Ishikawa (cell line): ENCODE results near the gene HS2ST1.

Source experiments
- CEBPB ChIP-seq: IDR thresholded peaks from 2 replicates; pipeline ENCODE4 v1.6.1; 2012
- CREB1 ChIP-seq: IDR thresholded peaks from 2 replicates; pipeline ENCODE4 v1.6.1; 2012; ENCODE audit warnings: low read depth
- EGR1 ChIP-seq: IDR thresholded peaks from 2 replicates; pipeline ENCODE4 v1.6.1; 2012
- EP300 ChIP-seq: IDR thresholded peaks from 2 replicates; pipeline ENCODE4 v1.6.1; 2012; ENCODE audit warnings: borderline replicate concordance
- FOXM1 ChIP-seq: IDR thresholded peaks from 2 replicates; pipeline ENCODE4 v1.6.1; 2012; ENCODE audit warnings: low read depth, borderline replicate concordance
- MAX ChIP-seq: IDR thresholded peaks from 2 replicates; pipeline ENCODE4 v1.6.1; 2012
- NFIC ChIP-seq: IDR thresholded peaks from 2 replicates; pipeline ENCODE4 v1.6.1; 2012
- RAD21 ChIP-seq: IDR thresholded peaks from 2 replicates; pipeline ENCODE4 v1.6.1; 2012; ENCODE audit warnings: low read depth
- REST ChIP-seq: IDR thresholded peaks from 2 replicates; pipeline ENCODE4 v1.6.1; 2012; ENCODE audit warnings: low read depth, mild to moderate bottlenecking
- TAF1 ChIP-seq: IDR thresholded peaks from 2 replicates; pipeline ENCODE4 v1.6.1; 2012; ENCODE audit warnings: low read depth, mild to moderate bottlenecking
- TCF12 ChIP-seq: IDR thresholded peaks from 2 replicates; pipeline ENCODE4 v1.6.1; 2012; ENCODE audit warnings: low read depth
- TEAD4 ChIP-seq: IDR thresholded peaks from 2 replicates; pipeline ENCODE4 v1.6.1; 2012
- USF1 ChIP-seq: IDR thresholded peaks from 2 replicates; pipeline ENCODE4 v1.6.1; 2012
- YY1 ChIP-seq: IDR thresholded peaks from 2 replicates; pipeline ENCODE4 v1.6.1; 2012; ENCODE audit warnings: low read depth
- ZBTB7A ChIP-seq: IDR thresholded peaks from 2 replicates; pipeline ENCODE4 v1.6.1; 2012; ENCODE audit warnings: low read depth

HS2ST1 gene

GRCh38 chr1:87089823-87090222 is 175.4 kb downstream of the HS2ST1 start:
- TF ChIP-seq CREB1 (no peak), TAF1 (no peak), EP300 (no peak), MAX (no peak), CEBPB (no peak), FOXM1 (no peak), NFIC (no peak), REST (no peak), USF1 (no peak), EGR1 (no peak)

DNA sequence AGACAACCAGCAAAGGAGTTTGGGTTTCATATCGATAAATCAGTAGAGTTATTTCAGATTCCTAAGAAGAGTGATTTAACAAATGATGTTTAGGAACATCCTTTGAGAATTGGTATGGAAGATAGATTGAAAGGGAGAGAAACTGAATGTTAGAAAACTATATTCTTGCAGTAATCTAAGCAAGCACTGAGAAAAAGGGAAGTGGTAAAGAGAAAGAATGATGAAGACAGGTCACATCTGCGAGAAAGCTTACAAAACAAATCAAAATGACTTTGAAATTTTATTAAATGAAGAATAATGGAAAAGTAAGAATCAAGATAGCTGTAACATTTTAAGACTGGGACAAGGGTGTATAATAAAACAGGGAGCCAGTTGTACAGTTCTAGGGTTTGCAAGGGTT is 177.0 kb downstream of the HS2ST1 start:
- TF ChIP-seq RAD21 (no peak), CREB1 (no peak), YY1 (no peak), CEBPB (no peak), USF1 (no peak), TCF12 (no peak), TAF1 (no peak), NFIC (no peak), REST (no peak), ZBTB7A (no peak), TEAD4 (no peak)

- TF ChIP-seq FOXM1 (no peak), ZBTB7A (no peak), RAD21 (no peak), YY1 (no peak), TEAD4 (no peak), EP300 (no peak), TCF12 (no peak), MAX (no peak), TAF1 (no peak), CREB1 (no peak), CEBPB (no peak), NFIC (no peak), EGR1 (no peak), USF1 (no peak), REST (no peak)
Measured at GRCh38 chr1:87092846-87093245, 178.4 kb downstream of the HS2ST1 start.

GRCh38 chr1:87093286-87093685 is 178.9 kb downstream of the HS2ST1 start:
- no peak for TF ChIP-seq TAF1
- no peak for TF ChIP-seq MAX
- no peak for TF ChIP-seq ZBTB7A
- no peak for TF ChIP-seq FOXM1

DNA sequence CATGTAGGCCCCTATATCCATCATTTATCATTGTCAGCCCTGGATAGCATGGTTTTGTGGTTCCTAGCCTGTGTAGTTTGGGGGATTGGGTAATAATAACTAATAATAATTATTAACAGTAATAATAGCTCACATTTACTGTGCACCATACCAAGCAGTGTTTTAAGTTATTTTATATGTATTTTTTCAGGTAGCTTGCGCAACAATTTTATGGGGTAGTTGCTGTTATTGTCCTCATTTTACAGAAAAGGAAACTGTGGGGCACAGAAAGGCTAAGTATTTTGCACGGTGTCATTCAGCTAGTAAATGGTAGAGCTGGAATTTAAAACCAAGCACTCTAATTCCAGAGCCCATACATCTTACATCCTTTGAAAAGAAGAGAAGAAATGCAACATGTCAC is 179.8 kb downstream of the HS2ST1 start:
- TF ChIP-seq TCF12 (no peak), CEBPB (peak; percentile 60), CREB1 (no peak), EP300 (no peak), ZBTB7A (no peak), RAD21 (no peak), TEAD4 (no peak)
